Measurements from ENCODE around the gene TP53BP2.

TP53BP2 gene

DNA sequence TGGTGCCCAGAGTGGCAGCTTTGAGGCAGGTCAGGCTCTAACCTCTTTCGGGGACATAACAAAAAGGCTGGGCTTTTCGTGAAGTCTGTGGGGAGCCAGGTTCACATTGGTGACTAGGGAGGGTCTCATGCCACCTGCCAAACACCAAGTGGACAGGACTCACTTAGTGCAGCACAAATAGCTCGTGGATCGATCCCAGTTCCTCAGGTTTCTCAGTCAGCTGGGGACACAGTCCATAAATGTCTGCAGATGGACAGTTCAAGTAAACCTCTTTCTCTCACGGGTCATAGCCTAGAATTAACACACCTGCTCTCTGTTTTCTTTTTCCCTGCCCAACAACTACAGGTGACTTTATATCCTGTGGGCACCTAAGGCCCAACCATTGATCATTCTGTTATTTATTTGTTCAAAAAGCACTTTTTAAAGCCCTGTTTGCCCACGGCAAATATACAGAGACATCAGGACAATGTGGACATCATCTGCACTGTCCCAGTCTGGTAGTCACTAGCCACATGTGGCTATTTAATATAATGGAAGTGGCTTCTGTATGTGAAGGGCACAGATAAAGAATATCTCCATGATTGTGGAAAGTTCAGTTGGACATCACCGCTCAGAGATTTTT lies 79.9 kb downstream of the TP53BP2 start:
- FAIRE-seq (no peak), DNase-seq (ENCODE audit: low spot score) (no peak)

- DNase-seq (ENCODE audit: low spot score) (no peak), FAIRE-seq (no peak)
Observed at GRCh38 chr1:223765036-223765718, 80.6 kb downstream of the TP53BP2 start.

DNA sequence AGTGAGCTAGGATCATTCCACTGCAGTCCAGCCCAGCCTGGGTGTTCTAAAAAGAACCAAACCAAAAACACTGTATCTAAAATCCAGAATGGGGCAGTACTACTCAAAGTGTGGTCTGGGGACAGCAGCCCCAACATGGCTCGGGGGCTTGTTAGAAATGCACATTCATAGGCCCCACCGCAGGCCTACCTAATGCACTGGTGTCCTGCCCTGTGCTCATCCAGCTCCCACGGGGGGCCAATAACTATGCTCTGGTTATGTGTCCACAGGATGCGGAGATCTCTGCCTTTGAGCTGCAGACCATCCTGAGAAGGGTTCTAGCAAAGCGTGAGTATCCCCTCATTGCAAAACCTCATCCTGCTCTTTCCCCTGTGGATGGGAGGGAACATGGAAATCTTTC lies 81.9 kb downstream of the TP53BP2 start:
- DNase-seq (ENCODE audit: low spot score): no peak
- FAIRE-seq: no peak

GRCh38 chr1:223763251-223763650 lies 82.5 kb downstream of the TP53BP2 start:
- DNase-seq (ENCODE audit: low spot score) (no peak), FAIRE-seq (no peak)

DNA sequence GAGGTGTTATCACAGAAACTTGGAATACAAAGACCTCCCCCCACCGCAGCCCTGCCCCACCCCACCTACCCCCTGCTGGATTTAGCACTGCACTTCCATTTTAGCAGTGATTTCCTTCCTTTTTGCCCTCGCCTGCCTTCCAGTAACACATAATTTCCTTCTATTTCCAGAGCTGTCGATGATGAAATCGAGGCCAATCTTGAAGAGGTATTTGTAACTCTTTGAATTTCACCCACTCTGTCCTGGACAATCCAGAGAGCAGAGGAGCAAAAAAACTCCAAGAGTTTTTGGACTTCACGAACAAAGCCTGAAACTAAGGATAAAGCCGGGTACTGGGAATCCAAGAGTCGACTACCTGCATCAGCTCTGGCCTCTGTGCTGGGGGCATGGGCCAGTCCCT lies 84.3 kb downstream of the TP53BP2 start:
- DNase-seq (ENCODE audit: low spot score) (no peak), FAIRE-seq (no peak)

DNA sequence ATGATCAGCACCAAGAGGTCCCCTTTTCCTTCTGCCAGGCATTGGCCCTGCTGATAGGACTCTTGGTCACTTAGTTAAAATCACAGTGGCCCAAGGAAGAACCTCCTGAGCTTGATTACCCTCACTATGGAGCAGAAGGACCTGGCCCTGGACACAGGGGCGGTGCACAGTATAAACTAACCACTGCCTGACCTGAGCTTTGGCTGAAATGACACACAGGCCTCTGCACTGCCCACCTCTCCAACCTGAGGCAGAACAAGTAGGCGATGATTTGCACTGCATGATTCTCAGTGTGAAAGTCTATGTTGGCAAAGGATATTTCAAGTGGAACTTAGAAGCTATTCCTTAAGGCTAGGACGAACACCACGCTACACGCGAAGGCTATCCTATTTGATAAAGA lies 84.9 kb downstream of the TP53BP2 start:
- FAIRE-seq (no peak), DNase-seq (ENCODE audit: low spot score) (no peak)

DNA sequence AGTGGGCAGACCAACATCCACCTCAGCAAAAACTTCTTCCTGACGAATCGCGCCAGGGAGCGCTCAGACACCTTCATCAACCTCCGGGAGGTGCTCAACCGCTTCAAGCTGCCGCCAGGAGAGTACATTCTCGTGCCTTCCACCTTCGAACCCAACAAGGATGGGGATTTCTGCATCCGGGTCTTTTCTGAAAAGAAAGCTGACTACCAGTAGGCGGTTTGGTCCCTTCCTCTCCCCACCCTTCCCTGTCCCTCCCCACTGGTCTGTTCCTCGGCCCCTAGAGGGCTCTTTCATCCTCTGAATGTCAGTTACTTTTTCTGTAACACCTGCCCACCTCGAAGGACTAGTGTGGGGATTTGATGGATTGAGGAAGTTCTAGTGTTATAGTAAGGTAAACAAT lies 86.5 kb downstream of the TP53BP2 start:
- DNase-seq (ENCODE audit: low spot score) (no peak), FAIRE-seq (no peak)

DNA sequence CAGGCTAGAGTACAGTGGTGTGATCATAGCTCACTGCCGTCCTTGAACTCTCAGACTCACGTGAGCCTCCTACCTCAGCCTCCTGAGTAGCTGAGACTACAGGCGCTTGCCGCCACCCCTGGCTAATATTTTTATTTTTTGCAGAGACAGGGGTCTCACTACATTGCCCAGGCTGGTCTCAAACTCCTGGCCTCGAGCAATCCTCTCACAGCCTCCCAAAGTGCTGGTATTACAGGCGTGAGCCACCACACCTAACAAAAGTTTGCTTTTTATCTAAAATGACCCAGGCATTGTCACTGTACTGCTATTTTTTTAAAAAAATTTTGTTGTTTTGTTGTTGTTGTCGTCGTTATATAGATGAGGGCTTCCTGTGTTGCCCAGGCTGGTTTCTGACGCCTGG lies 87.0 kb downstream of the TP53BP2 start:
- DNase-seq (ENCODE audit: low spot score): no peak
- no peak for FAIRE-seq

DNA sequence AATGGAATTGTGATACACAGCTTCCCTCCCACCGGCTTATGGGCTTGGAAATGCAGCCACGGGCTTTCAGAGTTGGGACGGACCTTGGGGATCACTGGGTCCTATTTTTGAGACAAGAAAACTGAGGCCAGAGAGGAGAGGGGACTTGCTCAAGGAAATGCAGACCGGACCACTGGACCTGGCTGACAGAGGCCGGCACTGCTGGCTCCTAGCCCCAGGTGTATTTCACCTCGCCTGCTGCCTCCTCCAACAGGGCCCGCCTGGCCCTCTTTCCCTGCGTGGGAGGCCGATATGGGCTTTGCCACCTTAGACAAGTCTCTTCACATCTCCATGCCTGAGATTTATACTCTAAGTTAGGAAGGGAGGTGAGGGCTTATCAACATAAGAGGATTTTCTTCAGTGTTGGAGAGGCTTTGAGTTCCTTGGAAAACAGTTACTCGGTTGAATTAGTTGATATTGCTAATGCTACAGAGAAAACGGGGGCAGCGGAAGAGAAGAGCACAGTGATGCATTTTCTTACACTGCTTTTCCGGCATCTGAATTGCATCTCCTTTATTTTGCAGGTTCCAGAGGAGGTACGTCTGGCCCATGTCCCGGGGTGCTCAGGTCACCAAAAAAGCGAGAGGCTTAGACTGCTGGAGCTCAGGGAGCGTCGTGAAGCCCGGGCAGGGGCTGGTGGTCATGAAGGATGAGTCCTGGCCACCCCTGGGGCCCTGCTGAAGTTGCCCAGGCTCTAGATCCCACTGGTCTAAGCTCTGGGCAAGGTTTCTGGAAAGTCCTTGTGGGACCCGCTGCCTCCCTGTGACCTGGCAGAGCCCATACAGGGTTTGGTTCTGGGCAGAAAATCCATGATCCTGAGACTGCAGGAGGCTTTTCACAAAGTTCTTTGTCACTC lies 88.7 kb downstream of the TP53BP2 start:
- FAIRE-seq (no peak), DNase-seq (ENCODE audit: low spot score) (no peak)

DNA sequence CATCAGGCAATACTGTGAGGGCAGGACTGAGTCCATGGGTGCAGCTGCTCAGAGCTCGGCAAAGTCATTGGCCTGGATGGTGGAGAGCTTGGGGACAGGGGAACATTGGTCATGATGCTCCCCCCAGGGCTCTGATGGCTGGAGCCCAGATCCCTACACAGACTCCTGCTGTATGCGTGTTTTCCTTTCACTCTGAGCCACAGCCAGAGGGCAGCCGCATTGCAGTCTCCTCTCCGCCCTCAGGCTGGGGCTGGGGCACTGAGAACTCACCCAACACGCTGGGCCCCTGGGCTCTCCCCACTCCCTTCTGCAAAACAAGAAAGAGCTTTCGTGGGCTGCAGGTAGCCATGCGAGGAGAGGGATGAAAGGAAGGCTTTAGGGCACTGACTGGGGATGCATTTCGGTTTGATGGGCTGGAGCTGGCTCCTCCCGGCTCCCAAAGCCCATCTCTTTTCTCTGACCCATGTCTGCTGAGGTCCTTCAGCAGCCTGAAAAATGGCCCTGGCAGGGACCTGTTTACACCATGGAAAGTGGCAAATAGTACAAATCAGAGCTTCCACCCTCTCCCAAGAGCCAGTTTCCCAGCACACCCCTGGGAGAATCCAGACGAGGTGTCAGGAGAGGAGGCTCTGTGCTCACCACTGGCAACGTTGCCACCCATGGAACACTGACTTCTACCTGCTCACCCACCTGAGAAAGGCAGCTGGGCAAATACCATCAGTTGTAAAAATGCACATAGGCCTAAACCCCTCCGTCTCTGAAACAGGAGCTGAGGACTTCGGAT lies 89.6 kb downstream of the TP53BP2 start:
- FAIRE-seq (no peak), DNase-seq (ENCODE audit: low spot score) (no peak)

DNA sequence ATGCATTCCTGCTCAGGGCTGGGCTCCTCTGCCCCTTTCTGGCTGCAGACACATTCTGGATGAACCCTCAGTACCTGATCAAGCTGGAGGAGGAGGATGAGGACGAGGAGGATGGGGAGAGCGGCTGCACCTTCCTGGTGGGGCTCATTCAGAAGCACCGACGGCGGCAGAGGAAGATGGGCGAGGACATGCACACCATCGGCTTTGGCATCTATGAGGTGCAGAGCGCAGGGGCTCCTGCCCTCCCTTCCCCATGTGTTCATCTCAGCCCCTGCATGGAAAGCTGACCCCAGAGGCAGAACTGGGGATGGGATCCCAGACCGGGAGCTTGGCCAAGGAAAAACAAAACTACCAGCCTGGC lies 90.3 kb downstream of the TP53BP2 start:
- FAIRE-seq: no peak
- DNase-seq (ENCODE audit: low spot score): no peak

DNA sequence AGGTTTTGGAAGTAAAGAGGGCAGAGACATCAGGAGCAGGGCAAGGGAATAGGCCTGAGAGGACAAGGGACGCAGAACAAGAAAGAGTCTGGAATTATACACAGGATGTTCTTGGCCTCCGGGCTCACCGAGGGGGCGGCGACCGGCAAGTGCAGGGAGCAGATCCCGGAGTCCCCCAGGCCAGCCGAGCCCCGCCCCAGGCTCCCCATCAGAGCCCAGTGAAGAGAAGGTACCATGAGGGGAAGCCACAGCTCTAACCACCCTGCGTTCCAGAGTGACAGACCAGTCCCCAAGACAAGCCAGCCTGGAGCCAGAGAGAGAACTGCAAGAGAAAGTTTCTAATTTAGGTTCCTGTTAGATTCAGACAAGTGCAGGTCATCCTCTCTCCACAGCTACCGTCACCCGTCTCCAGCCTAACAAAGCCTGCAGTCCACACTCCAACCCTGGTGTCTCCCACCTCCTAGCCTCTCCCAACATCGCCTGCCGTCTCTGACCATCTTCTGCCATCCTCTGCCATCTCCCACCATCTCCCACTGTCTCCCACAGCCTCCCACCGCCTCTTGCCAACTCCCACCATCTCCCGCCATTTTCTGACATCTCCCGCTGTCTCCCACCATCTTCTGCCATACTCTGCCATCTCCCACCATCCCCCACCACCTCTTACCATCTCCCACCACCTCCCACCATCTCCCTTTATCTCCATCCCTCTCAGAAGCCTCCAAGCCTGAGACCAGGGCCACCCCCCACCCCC lies 90.9 kb downstream of the TP53BP2 start:
- no peak for DNase-seq (ENCODE audit: low spot score)

DNA sequence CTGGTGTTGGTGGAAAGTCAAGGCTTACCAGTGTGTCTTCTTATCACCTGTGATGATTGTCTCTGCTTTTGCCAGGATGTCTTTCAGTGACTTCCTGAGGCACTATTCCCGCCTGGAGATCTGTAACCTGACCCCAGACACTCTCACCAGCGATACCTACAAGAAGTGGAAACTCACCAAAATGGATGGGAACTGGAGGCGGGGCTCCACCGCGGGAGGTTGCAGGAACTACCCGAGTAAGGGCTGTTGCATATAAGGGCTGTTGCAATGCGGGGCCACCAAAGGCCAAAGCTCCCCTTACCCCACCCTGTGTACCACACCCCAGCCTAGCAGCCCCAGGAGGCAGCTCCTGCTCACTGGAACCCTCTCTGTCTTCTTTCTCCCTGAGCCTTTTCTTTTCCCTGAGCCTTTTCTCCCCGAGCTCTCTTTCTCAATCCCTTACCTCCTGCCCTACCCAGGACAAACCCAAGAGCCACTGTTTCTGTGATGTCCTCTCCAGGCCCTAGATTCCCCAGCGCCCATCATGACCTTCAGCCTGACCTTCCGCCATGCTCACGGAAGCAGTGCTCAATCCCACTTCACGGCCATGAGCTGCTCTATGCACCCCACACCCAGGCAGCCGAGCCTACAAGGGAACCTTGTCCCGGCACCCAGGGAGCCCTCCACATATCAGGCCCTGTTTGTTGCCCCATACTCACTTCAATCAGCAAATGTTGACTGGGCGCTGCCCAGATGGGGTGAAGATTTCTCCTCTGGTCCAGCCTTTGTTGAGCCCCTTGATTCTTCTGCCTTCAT lies 92.8 kb downstream of the TP53BP2 start:
- FAIRE-seq: no peak
- no peak for DNase-seq (ENCODE audit: low spot score)

More for the DNA sequence above, 90.9 kb downstream of the TP53BP2 start:
- no peak for FAIRE-seq

GRCh38 chr1:223751696-223752095 lies 94.1 kb downstream of the TP53BP2 start:
- DNase-seq (ENCODE audit: low spot score) (no peak), FAIRE-seq (no peak)

- DNase-seq (ENCODE audit: low spot score): no peak
- no peak for FAIRE-seq
Observed at GRCh38 chr1:223750730-223751570, 94.8 kb downstream of the TP53BP2 start.

- DNase-seq (ENCODE audit: low spot score) (peak; percentile 28), FAIRE-seq (no peak)
Observed at GRCh38 chr1:223748773-223749733, 96.7 kb downstream of the TP53BP2 start.

DNA sequence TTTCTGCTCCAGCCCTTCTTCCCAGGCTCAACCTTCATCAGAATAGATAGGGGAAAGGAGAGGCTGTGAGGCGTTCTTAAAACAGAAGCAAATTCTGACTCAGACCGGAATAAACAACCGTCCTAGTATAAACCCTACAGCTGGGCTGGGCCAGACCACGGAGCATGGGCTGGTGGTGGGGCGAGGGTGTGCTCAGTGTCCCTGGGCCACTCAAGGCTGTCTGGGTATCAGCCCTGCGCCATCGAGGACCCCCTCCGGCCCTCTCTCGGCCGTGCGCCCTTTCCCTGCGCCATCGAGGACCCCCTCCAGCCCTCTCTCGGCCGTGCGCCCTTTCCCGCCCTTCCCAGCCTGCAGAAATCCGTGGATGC lies 97.4 kb downstream of the TP53BP2 start:
- no peak for FAIRE-seq
- DNase-seq (ENCODE audit: low spot score): no peak

GRCh38 chr1:223747838-223748335 lies 97.9 kb downstream of the TP53BP2 start:
- no peak for FAIRE-seq
- no peak for DNase-seq (ENCODE audit: low spot score)
